Rectal smooth muscle tissue (tissue), 1 donor: ENCODE results near the gene PRCC.

ENCODE experiments used
- H3K27ac ChIP-seq: one replicate; pipeline ENCODE4 v1.7.0; 2013; ENCODE audit warnings: low read depth, low read length, inconsistent platforms
- H3K27me3 ChIP-seq: one replicate; pipeline ENCODE4 v1.7.0; 2013; ENCODE audit warnings: low read length; ENCODE audit not compliant: control insufficient read depth, insufficient read depth
- H3K36me3 ChIP-seq: one replicate; pipeline ENCODE4 v1.7.0; 2013; ENCODE audit warnings: low read length; ENCODE audit not compliant: control insufficient read depth, insufficient read depth
- H3K4me1 ChIP-seq: one replicate; pipeline ENCODE4 v1.7.0; 2013; ENCODE audit warnings: low read length; ENCODE audit not compliant: control insufficient read depth, insufficient read depth
- H3K4me3 ChIP-seq: one replicate; pipeline ENCODE4 v1.7.0; 2013; ENCODE audit warnings: low read length
- H3K9ac ChIP-seq: one replicate; pipeline ENCODE4 v1.7.0; 2013; ENCODE audit warnings: low read length

The PRCC gene

DNA sequence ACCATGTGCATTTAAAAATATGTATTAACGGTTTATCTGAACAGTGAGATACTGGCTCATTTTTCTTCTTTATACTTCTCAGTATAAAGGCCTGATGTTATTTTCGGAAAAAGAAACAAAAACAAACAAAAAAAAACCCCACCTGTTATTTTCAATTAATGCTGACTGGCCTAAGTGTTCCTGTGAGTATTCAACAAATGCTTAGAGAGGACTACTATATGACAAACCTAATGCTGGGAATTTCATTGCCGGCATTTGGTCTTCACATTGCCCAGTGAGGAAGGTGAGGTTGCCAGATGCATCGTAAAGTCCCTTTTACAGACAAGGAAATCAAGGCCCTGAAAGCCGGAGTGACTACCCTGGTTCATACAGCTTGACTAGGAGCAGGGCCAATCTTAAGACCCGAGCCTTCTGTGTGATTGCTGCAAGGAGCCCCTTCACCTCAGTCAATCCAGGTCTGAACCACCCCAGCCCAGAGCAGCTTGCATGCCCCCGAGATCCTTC, 27.0 kb upstream of the PRCC start:
- Histone ChIP-seq H3K27me3 (no peaks in the 10 kb centered on the region), H3K4me1 (peaks cover 3% of the 10 kb centered on the region), H3K4me3 (peak overlapping the region; percentile 92), H3K36me3 (peaks cover 33% of the 10 kb centered on the region), H3K9ac (peak overlapping the region; percentile 66), H3K27ac (peak overlapping the region; percentile 55)

DNA sequence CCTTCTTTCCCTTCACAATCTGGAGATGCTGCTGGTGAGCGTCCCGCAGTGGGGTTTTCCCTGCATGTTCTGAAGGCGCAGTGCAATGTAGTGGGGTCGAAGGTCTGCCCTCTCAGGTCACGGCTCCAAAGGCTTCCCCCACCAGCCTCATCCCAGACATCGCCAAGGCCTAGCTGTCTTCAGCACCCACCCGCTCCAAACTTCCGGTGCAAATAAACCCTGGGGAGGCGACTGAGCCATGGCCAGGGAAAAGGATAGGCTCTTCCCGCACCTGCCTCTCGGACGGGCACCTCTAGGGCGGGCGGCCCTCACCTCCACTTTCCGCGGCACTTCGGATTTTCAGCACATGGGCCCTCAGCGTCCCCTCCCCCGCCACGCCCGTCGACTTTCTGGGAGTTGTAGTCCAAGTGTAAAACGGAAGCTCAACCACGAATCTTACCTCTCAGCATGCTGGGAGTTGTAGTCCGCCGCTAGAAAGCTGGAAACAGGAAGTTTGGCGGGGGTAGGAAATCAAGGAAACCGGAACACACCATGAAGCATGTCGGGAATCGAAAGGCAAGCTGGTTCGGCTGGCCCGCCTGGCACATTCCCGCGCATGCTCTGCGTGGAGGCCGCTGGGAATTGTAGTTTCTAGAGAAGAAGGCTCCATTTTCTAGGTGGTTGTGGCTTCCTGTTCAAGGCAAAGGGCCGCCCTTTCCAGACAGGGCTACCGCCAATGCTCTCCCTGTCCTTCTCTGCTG, 26.4 kb upstream of the PRCC start, which contains the start of gene MRPL24:
Gene MRPL24 (minus strand): TSS at position 348 of the 740 bp plus-strand sequence. CDS start 2,384 bp downstream, outside the sequence.
- Histone ChIP-seq H3K27ac (peak within 1 kb of the TSS; percentile 83), H3K9ac (peak within 1 kb of the TSS; percentile 66), H3K4me3 (peak within 1 kb of the TSS; percentile 92), H3K4me1 (peaks cover 9% of the 10 kb centered on the region), H3K27me3 (no peaks in the 10 kb centered on the region), H3K36me3 (peaks cover 31% of the 10 kb centered on the region)

DNA sequence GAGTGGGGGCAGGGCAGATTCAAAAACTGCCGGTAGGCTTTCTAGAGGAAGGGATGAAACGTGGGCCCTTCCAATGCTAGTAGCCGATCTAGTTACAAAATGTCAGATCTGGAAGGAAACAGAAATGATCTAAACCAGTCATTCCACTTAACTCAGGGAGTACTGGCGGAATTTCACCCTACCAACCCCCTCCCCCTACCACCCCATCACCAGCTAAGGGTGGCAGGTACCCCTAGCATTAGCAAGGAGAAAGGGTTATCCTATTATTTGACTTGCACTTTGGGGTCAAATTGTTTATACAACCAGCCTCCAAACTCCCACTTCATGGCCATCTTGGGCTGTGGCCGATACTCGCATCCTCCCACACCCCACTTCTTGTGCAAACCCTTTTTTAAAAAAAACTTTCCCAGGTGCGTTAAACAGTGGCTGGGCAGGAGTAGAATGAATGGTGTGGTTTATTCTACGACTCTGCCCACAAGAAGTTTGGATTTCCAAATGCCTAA, 25.8 kb upstream of the PRCC start:
- peak overlapping the region; percentile 49 for H3K4me3 ChIP-seq
- peak overlapping the region; percentile 83 for H3K27ac ChIP-seq
- no peaks in the 10 kb centered on the region for H3K27me3 ChIP-seq
- peaks cover 14% of the 10 kb centered on the region for H3K4me1 ChIP-seq
- H3K36me3 ChIP-seq: peaks cover 28% of the 10 kb centered on the region
- H3K9ac ChIP-seq: no peak overlapping the region

DNA sequence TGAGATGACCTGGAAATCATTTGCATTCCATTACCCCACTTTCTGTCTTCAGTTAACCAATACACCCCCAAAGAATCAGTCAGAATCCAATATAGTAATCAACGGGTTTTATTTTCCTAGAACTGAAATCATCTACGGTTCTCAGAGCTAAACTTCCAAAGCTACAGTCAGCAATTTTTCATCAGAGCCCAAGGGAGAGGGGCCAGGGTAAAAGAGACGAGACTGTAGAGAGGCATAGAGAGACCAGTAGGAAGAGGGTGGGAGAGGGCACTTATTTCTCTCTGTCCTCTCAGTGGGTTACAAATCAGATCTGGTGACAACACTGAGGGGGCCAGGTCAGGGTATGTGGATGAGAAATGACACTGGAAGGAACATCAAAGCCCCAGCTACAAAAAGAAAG, 25.3 kb upstream of the PRCC start:
- H3K36me3 ChIP-seq: peaks cover 24% of the 10 kb centered on the region
- no peak overlapping the region for H3K9ac ChIP-seq
- peaks cover 14% of the 10 kb centered on the region for H3K4me1 ChIP-seq
- H3K27me3 ChIP-seq: no peaks in the 10 kb centered on the region
- no peak overlapping the region for H3K4me3 ChIP-seq
- H3K27ac ChIP-seq: no peak overlapping the region

DNA sequence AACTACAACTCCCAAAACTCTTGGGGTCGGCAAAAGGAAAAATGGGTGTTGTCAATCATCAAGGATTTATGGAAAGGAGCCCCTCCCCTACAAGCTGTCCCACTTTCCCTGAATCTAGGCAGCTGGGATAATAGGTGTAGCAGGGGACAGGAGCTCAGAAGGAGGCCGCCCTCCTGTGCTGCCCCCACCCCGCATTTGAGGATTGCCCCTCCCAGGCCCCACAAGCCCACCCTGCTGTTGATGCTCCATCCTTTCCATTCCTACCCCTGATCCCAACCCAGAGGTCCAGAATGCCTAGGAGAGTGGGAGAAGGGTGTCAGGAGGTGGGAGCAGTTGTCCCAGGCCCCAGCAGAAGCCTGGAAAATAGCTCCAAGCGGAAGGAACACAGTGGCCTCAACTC, 24.5 kb upstream of the PRCC start:
- Histone ChIP-seq H3K4me3 (no peak overlapping the region), H3K9ac (no peak overlapping the region), H3K27me3 (no peaks in the 10 kb centered on the region), H3K36me3 (peaks cover 19% of the 10 kb centered on the region), H3K27ac (no peak overlapping the region), H3K4me1 (peaks cover 19% of the 10 kb centered on the region)

DNA sequence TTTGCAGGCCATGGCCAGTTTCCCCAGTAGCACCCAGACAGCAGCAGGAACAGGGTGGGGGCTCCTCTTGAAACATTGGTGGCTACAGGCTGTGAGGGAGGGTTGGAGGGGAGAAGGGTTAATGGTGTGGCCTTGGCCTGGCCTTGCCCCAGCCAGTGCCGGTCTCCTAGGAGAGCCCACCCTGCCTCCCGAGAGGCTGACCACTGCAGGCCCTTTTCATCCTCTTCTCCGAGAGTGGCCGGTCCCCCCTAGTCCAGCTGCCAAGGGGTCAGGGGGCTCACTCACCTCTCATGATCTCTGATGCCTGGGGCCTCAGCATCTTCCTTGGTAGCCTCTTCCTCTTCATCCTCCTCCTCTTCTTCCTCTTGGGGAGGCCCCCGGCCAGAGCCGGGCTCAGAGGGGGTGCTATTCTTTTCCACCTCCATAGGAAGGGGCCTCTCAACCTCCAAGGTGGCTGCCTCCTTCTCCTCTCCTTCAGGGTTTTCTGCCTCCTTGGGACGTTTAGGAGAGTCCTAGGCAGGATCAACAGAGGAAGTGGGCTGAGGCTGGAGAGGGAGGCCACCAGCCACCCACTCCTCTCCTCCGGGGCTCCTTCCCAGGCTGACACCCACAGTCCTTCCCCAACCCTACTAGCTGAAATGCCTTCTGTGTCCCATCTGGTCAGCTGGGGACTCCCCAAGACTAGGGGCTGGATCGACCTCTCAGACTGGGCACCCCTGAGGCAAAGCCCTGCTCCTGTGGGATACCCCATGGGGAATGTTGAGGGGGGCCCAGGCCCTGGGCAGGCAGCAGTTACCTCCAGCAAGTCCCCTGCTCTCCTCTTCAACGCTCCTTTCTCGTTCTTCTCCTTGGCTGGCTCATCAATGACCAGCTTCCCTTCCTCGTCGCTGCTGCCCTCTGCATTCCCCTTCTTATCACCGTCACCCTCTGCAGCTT, 23.7 kb upstream of the PRCC start:
- no peak overlapping the region for H3K27ac ChIP-seq
- peaks cover 27% of the 10 kb centered on the region for H3K4me1 ChIP-seq
- H3K36me3 ChIP-seq: peaks cover 12% of the 10 kb centered on the region
- H3K4me3 ChIP-seq: no peak overlapping the region
- H3K27me3 ChIP-seq: no peaks in the 10 kb centered on the region
- no peak overlapping the region for H3K9ac ChIP-seq

DNA sequence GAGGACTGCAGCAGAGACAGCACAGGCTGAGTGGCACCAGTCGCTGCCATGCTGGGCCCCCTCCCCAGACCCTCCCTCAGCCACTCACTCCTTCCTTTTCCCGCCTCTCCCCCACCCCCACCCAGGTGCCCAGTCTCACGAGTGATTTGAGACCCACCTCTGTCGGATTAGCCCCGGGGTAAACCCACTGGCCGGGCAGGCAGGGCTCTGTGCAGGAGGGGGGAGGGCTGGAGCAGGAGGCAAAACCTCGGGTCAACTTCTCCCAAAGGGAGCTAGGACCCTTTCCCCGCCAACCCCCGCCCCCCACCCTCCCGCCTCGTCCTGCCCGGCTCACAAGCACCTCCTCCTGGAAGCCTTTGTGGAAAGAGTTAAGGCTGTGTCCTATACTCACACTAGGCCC, 23.0 kb upstream of the PRCC start:
- H3K4me1 ChIP-seq: peaks cover 34% of the 10 kb centered on the region
- H3K27me3 ChIP-seq: no peaks in the 10 kb centered on the region
- H3K4me3 ChIP-seq: no peak overlapping the region
- no peak overlapping the region for H3K9ac ChIP-seq
- no peak overlapping the region for H3K27ac ChIP-seq
- peaks cover 12% of the 10 kb centered on the region for H3K36me3 ChIP-seq

DNA sequence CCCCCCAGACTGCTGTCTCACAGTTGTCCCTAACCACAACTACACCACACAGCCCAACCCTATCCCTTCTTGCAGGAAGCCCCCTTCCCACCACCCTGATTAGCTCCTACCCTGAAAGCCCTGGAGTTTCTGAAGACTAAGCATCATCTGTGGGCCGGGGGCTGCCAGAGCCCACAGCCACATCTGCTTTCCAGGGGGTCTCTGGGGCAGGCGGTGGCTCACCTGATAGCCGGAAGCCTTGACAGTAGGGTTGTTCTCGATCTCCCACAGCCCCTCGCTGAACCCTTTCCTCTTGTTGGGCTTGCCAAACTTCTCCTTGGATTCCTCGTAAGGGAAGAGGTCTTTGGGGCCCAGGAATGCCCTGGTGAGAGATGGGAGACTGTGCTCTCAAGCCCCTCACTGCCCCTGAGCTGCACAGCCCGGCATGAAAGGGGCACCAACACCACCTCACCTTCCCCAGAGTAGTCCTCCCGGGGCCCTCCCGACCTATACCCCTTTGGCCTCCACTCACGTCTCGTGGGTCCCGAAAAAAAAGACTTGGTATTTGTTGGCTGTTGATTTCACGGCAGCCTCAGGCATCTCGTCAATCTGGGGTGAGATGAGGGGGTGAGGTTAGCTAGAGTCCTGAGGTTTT, 22.4 kb upstream of the PRCC start:
- Histone ChIP-seq H3K36me3 (peaks cover 12% of the 10 kb centered on the region), H3K4me1 (peaks cover 40% of the 10 kb centered on the region), H3K27ac (no peak overlapping the region), H3K27me3 (no peaks in the 10 kb centered on the region), H3K9ac (no peak overlapping the region), H3K4me3 (no peak overlapping the region)

DNA sequence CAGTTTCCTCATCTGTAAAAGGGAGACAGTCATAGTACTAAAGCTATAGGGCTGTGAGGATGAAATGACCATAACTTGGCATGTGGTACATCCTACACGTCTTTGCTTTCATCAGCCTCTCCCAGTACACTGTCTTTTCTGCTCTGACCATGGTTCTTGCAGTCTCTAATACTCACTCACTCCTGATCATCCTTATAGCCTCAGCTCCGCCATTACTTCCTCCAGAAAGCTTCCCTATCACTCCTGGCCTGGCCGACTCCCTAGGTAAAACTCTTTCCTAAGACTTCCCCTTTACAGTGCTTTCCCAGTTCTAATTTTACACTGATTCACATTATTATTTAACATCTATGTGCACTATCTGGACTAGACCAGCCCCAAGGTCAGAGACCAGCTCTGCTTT, 21.5 kb upstream of the PRCC start:
- no peak overlapping the region for H3K9ac ChIP-seq
- peak overlapping the region; percentile 74 for H3K4me3 ChIP-seq
- peak overlapping the region; percentile 97 for H3K27ac ChIP-seq
- peaks cover 44% of the 10 kb centered on the region for H3K4me1 ChIP-seq
- H3K36me3 ChIP-seq: peaks cover 12% of the 10 kb centered on the region
- no peaks in the 10 kb centered on the region for H3K27me3 ChIP-seq

DNA sequence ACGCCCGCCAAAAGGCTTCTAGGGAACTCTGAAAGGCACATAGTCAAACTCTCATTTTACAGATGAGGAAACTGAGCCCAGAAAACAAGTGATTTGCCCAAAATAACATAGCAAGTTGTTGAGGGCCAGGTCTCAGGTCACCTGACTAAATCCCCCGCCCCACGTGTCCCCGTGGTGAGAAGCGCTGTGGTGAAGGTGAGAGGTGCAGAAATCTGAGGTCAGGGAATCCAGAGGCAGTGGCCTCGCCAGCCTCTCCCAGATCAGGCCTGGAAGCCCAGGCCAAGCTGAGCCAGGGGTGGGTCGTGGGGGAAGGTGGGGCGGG, 21.0 kb upstream of the PRCC start:
- Histone ChIP-seq H3K4me3 (peak overlapping the region; percentile 74), H3K27me3 (no peaks in the 10 kb centered on the region)

DNA sequence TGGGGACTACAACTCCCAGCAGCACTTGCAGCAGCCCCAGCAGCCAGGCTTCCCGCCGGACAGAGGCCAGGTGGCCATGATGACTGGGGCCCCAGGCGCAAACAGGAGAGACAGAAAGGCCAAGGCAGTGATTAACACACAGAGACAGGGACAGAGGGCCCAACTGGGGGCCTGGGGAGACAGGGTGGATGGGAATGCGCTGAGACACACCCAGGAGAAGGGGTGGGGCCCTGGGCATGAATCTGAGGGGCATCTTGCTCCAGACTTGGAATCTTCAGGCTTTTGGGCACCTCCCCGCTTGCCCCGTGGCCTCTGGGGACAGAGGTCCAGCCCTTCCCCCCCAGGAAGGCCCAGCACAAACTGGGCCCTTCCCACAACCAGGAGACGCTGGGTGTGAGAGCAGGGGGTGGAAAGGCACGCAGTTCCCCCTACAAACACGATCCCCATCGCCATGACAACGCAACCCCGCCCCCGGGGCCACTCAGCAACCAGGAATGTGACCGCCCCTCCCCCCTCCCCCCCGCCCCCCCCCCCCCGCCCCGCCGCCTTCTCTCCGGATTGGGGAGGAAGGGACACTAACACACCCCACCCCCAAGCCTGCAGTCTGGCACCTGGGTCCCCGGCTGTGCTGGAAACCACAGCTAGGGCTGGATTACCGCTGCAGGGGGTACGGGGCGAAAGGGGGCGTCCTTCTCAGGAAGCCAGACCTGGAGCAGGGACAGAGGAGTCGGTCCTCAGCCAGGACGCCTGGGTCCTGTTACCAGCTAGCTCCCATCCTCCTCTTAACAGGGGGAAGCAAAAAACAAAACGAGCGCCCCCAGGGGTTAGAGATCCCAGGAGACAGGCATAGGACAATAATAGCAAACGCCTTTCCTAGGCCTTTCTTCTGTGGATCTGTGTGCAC, 20.4 kb upstream of the PRCC start:
- Histone ChIP-seq H3K27me3 (no peaks in the 10 kb centered on the region), H3K27ac (peak overlapping the region; percentile 97), H3K36me3 (peaks cover 12% of the 10 kb centered on the region), H3K9ac (peak overlapping the region; percentile 73), H3K4me1 (peaks cover 42% of the 10 kb centered on the region), H3K4me3 (peak overlapping the region; percentile 74)

More for the DNA sequence above, 21.0 kb upstream of the PRCC start:
- H3K9ac ChIP-seq: no peak overlapping the region
- H3K4me1 ChIP-seq: peaks cover 44% of the 10 kb centered on the region
- peaks cover 12% of the 10 kb centered on the region for H3K36me3 ChIP-seq
- peak overlapping the region; percentile 97 for H3K27ac ChIP-seq
